GM23338 (cell line): ENCODE measurements around the gene GRIN2B. TPM values are rescaled to one million over a fixed set of nuclear protein-coding genes. Genes with fewer than 3 reads are reported as not detected.

Experiments used
- ATAC-seq: fragments of 200-7000 bp; cut with Tn5 transposase; 3 replicates; pipeline ENCODE4 v1.9.1; 2020
- DNase-seq: peaks from one replicate; pipeline ENCODE4 v3.0.0-alpha.2; 2015; ENCODE audit warnings: low spot score
- H2AFZ ChIP-seq: fragments of 200-600 bp; sonication (generic); 2 replicates; pipeline ENCODE4 v1.8.0; 2016; ENCODE audit warnings: antibody characterized with exemption, mild to moderate bottlenecking, moderate library complexity
- H3F3A ChIP-seq: fragments of 200-600 bp; sonication (generic); replicated peaks from 2 replicates; pipeline ENCODE4 v1.8.0; 2017; ENCODE audit warnings: antibody characterized with exemption, mixed run types, low read depth
- H3K27ac ChIP-seq: fragments of 200-600 bp; sonication (generic); 2 replicates; pipeline ENCODE4 v1.6.1; 2016; ENCODE audit warnings: low read depth
- H3K27me3 ChIP-seq: fragments of 200-600 bp; sonication (generic); 2 replicates; pipeline ENCODE4 v1.8.0; 2016; ENCODE audit warnings: mild to moderate bottlenecking, mixed run types, moderate library complexity; ENCODE audit not compliant: insufficient read depth
- H3K36me3 ChIP-seq: fragments of 200-600 bp; sonication (generic); 2 replicates; pipeline ENCODE4 v1.8.0; 2016; ENCODE audit warnings: mild to moderate bottlenecking; ENCODE audit not compliant: insufficient read depth
- H3K4me1 ChIP-seq: fragments of 200-600 bp; sonication (generic); 2 replicates; pipeline ENCODE4 v1.8.0; 2016; ENCODE audit warnings: mild to moderate bottlenecking, moderate library complexity; ENCODE audit not compliant: insufficient read depth
- H3K4me2 ChIP-seq: fragments of 200-600 bp; sonication (generic); 2 replicates; pipeline ENCODE4 v1.7.1; 2017; ENCODE audit warnings: mixed run types
- H3K4me3 ChIP-seq: fragments of 200-600 bp; sonication (generic); 2 replicates; pipeline ENCODE4 v1.6.1; 2016; ENCODE audit warnings: mixed run types
- H3K79me2 ChIP-seq: fragments of 200-600 bp; sonication (generic); replicated peaks from 2 replicates; pipeline ENCODE4 v1.8.0; 2017; ENCODE audit warnings: mild to moderate bottlenecking; ENCODE audit not compliant: insufficient read depth
- H3K9me2 ChIP-seq: fragments of 200-600 bp; sonication (generic); 2 replicates; pipeline ENCODE4 v1.8.0; 2017; ENCODE audit not compliant: insufficient read depth
- H4K20me1 ChIP-seq: fragments of 200-600 bp; sonication (generic); replicated peaks from 2 replicates; pipeline ENCODE4 v1.8.0; 2017; ENCODE audit warnings: mild to moderate bottlenecking; ENCODE audit not compliant: insufficient read depth
- H3K27ac Mint-ChIP-seq: 2 replicates; pipeline ENCODE4 v1.8.0; 2020; ENCODE audit warnings: inconsistent platforms, mild to moderate bottlenecking, moderate library complexity, mixed read lengths
- H3K27me3 Mint-ChIP-seq: 3 replicates; pipeline ENCODE4 v1.8.0; 2022; ENCODE audit warnings: low read depth, mild to moderate bottlenecking, moderate library complexity, mixed read lengths, inconsistent platforms; ENCODE audit not compliant: insufficient read depth, poor library complexity
- H3K36me3 Mint-ChIP-seq: 3 replicates; pipeline ENCODE4 v1.8.0; 2021; ENCODE audit warnings: low read depth, mild to moderate bottlenecking, inconsistent platforms, moderate library complexity, mixed read lengths
- H3K4me1 Mint-ChIP-seq: 3 replicates; pipeline ENCODE4 v1.8.0; 2020; ENCODE audit warnings: mild to moderate bottlenecking, inconsistent platforms, mixed read lengths
- H3K4me3 Mint-ChIP-seq: 3 replicates; pipeline ENCODE4 v1.8.0; 2021; ENCODE audit warnings: moderate library complexity, mild to moderate bottlenecking, inconsistent platforms, mixed read lengths
- H3K9me3 Mint-ChIP-seq: 3 replicates; pipeline ENCODE4 v1.8.0; 2020; ENCODE audit warnings: moderate library complexity, mild to moderate bottlenecking, inconsistent platforms, mixed read lengths
- CREB1 ChIP-seq: fragments of 250-450 bp; sonication (Bioruptor Pico); IDR thresholded peaks from 2 replicates; pipeline ENCODE4 v1.5.0; 2020; ENCODE audit warnings: low read depth, mild to moderate bottlenecking, moderate library complexity
- CTCF ChIP-seq, 2 experiments: fragments of 200-600 bp in 1 of 2; sonication (generic) in 1 of 2; conservative IDR thresholded peaks; 2 replicates each; pipeline versions ENCODE4 v1.5.1 to v1.6.1; 2016 to 2017; ENCODE audit warnings: antibody characterized with exemption in 2 of 2, low read depth in 2 of 2, mild to moderate bottlenecking in 2 of 2, moderate library complexity in 1 of 2
- ETS1 ChIP-seq: IDR thresholded peaks from 2 replicates; pipeline ENCODE4 v1.6.1; 2016; ENCODE audit warnings: antibody characterized with exemption
- EZH2 ChIP-seq: fragments of 200-600 bp; sonication (generic); IDR thresholded peaks from one replicate; pipeline ENCODE4 v1.8.0; 2017; ENCODE audit warnings: antibody characterized with exemption, mild to moderate bottlenecking, low read depth; ENCODE audit not compliant: unreplicated experiment
- EZH2phosphoT487 ChIP-seq: fragments of 200-600 bp; sonication (generic); IDR thresholded peaks from one replicate; pipeline ENCODE4 v1.8.1; 2018; ENCODE audit warnings: antibody characterized with exemption; ENCODE audit not compliant: unreplicated experiment
- JUNB ChIP-seq: IDR thresholded peaks from one replicate; pipeline ENCODE4 v1.6.1; 2016; ENCODE audit warnings: antibody characterized with exemption; ENCODE audit not compliant: unreplicated experiment
- NANOG ChIP-seq: IDR thresholded peaks from 2 replicates; pipeline ENCODE4 v1.6.1; 2016; ENCODE audit warnings: antibody characterized with exemption, borderline replicate concordance
- POLR2AphosphoS5 ChIP-seq: IDR thresholded peaks from 2 replicates; pipeline ENCODE4 v1.6.1; 2016; ENCODE audit warnings: antibody characterized with exemption, low read depth
- STAT1 ChIP-seq: IDR thresholded peaks from one replicate; pipeline ENCODE4 v1.6.1; 2016; ENCODE audit warnings: antibody characterized with exemption; ENCODE audit not compliant: unreplicated experiment
- ZNF114 ChIP-seq: fragments of 250-450 bp; sonication (Bioruptor Pico); IDR thresholded peaks from 2 replicates; pipeline ENCODE4 v1.5.0; 2020; ENCODE audit warnings: mild to moderate bottlenecking, moderate library complexity
- ZNF331 ChIP-seq: fragments of 250-450 bp; sonication (Bioruptor Pico); IDR thresholded peaks from 2 replicates; pipeline ENCODE4 v1.5.0; 2020; ENCODE audit warnings: low read depth, mild to moderate bottlenecking, moderate library complexity
- ZNF462 ChIP-seq: fragments of 250-450 bp; sonication (Bioruptor Pico); IDR thresholded peaks from 2 replicates; pipeline ENCODE4 v1.5.0; 2020; ENCODE audit warnings: mild to moderate bottlenecking, moderate library complexity
- polyA plus RNA-seq: library from polyadenylated mRNA; unstranded; fragments of >200 nt; fragmentation: Nextera tagmentation; extraction: Ambion mirVana; gene quantifications from 2 replicates; pipeline ENCODE4 v1.2.1, GENCODE V29; 2016
- total RNA-seq: library from RNA; depleted of rRNA; stranded (reverse); fragments of >200 nt; shearing (Covaris generic); gene quantifications from 2 replicates; pipeline ENCODE4 v1.2.3, GENCODE V29; 2014

The GRIN2B gene
- total and polyA plus RNA-seq, 2 experiments from 2014 or later: 0.31 to 3.0 TPM

- Histone ChIP-seq H3K79me2 (no peaks in the 10 kb centered on the region), H3K4me2 (peak overlapping the region; percentile 100), H3K27me3 (peaks cover 50% of the 10 kb centered on the region), H3F3A (no peaks in the 10 kb centered on the region), H3K36me3 (no peaks in the 10 kb centered on the region), H3K4me3 (peak overlapping the region; percentile 96), H4K20me1 (no peaks in the 10 kb centered on the region; the same call in 1 of the 2 replicates), H3K27ac (no peak overlapping the region), H3K9me2 (peaks cover 7% of the 10 kb centered on the region; the same call in 1 of the 2 replicates), H2AFZ (peak overlapping the region; percentile 100), H3K4me1 (peaks cover 11% of the 10 kb centered on the region)
- TF ChIP-seq EZH2 (no peak), ZNF114 (CRISPR knock-in tag) (no peak), STAT1 (no peak)
- DNase-seq (no peak), ATAC-seq (peak; percentile 11)
- Mint-ChIP-seq H3K36me3 (peaks cover 2% of the 10 kb centered on the region; the same call in 1 of the 3 replicates), H3K4me3 (peak overlapping the region; percentile 89), H3K4me1 (peaks cover 29% of the 10 kb centered on the region), H3K9me3 (no peaks in the 10 kb centered on the region; the same call in 2 of the 3 replicates), H3K27ac (no peak overlapping the region), H3K27me3 (peaks cover 33% of the 10 kb centered on the region)
These were observed 1.5 kb downstream of the GRIN2B start for GRCh38 chr12:13979772-13980378.

GRCh38 chr12:13978876-13979275 is 2.5 kb downstream of the GRIN2B start:
- Histone ChIP-seq H3K4me3 (no peak overlapping the region), H3K4me1 (peaks cover 11% of the 10 kb centered on the region), H3K36me3 (no peaks in the 10 kb centered on the region), H3K27ac (no peak overlapping the region), H3K79me2 (no peaks in the 10 kb centered on the region), H2AFZ (no peak overlapping the region), H3K9me2 (peaks cover 7% of the 10 kb centered on the region; the same call in 1 of the 2 replicates), H3F3A (no peaks in the 10 kb centered on the region), H4K20me1 (no peaks in the 10 kb centered on the region; the same call in 1 of the 2 replicates), H3K4me2 (no peak overlapping the region), H3K27me3 (peaks cover 50% of the 10 kb centered on the region)
- Mint-ChIP-seq H3K27ac (no peak overlapping the region), H3K4me1 (peaks cover 32% of the 10 kb centered on the region), H3K4me3 (no peak overlapping the region), H3K27me3 (peaks cover 33% of the 10 kb centered on the region), H3K9me3 (no peaks in the 10 kb centered on the region; the same call in 2 of the 3 replicates), H3K36me3 (peaks cover 2% of the 10 kb centered on the region; the same call in 1 of the 3 replicates)
- ATAC-seq (no peak), DNase-seq (no peak)
- TF ChIP-seq CTCF (conservative IDR thresholded peaks at IDR 0.05; ENCODE audit: low read depth in 2 of 2) (no peak), ZNF331 (CRISPR knock-in tag) (no peak), EZH2phosphoT487 (no peak), JUNB (no peak), CREB1 (CRISPR knock-in tag) (no peak), ZNF114 (CRISPR knock-in tag) (no peak), EZH2 (no peak), ETS1 (no peak), ZNF462 (CRISPR knock-in tag) (no peak), POLR2AphosphoS5 (no peak), NANOG (no peak), STAT1 (no peak)
